GM12873 (cell line): ENCODE results near the gene TPBG.

Experiments used
- CTCF ChIP-seq: IDR thresholded peaks from 2 replicates; pipeline ENCODE4 v1.5.1; 2012; ENCODE audit warnings: low read depth, mild to moderate bottlenecking, moderate library complexity, low read length, control low read depth; ENCODE audit not compliant: insufficient read depth; ENCODE audit errors: missing control alignments

The TPBG gene

GRCh38 chr6:82363428-82364086 lies at the start of gene TPBG:
TSS of gene TPBG (plus strand) at chr6:82363817. CDS start at chr6:82364962, 1,145 bp downstream.
- no peak for TF ChIP-seq CTCF

GRCh38 chr6:82322386-82322785 lies 41.2 kb upstream of the TPBG start:
- no peak for TF ChIP-seq CTCF

GRCh38 chr6:82329766-82330165 lies 33.9 kb upstream of the TPBG start:
- no peak for TF ChIP-seq CTCF

GRCh38 chr6:82330171-82330804 lies 33.3 kb upstream of the TPBG start:
- no peak for TF ChIP-seq CTCF

GRCh38 chr6:82331031-82331773 lies 32.4 kb upstream of the TPBG start:
- no peak for TF ChIP-seq CTCF

- TF ChIP-seq CTCF, result no peak
Measured at GRCh38 chr6:82333781-82334180, 29.8 kb upstream of the TPBG start.

GRCh38 chr6:82337688-82338257 lies 25.8 kb upstream of the TPBG start:
- no peak for TF ChIP-seq CTCF
